Chondrocyte (in vitro differentiated cells): Measurements from ENCODE around the gene RNF181. TPM values are rescaled to one million over a fixed set of nuclear protein-coding genes. Genes with fewer than 3 reads are reported as not detected.

ENCODE experiments used
- DNase-seq: peaks from one replicate; pipeline ENCODE4 v3.0.0; 2021; ENCODE audit warnings: mixed read lengths, low spot score
- H3K27ac Mint-ChIP-seq: one replicate; pipeline ENCODE4 v1.8.0; 2021; ENCODE audit warnings: mild to moderate bottlenecking, moderate library complexity, mixed read lengths; ENCODE audit not compliant: unreplicated experiment
- H3K27me3 Mint-ChIP-seq: 2 replicates; pipeline ENCODE4 v1.8.0; 2021; ENCODE audit warnings: low read depth, mixed read lengths
- H3K36me3 Mint-ChIP-seq: 2 replicates; pipeline ENCODE4 v1.8.0; 2021; ENCODE audit warnings: low read depth, mixed read lengths
- H3K4me1 Mint-ChIP-seq: 2 replicates; pipeline ENCODE4 v1.8.0; 2021; ENCODE audit warnings: low read depth, mild to moderate bottlenecking, mixed read lengths
- H3K4me3 Mint-ChIP-seq: one replicate; pipeline ENCODE4 v1.8.0; 2021; ENCODE audit warnings: mild to moderate bottlenecking, moderate library complexity, mixed read lengths; ENCODE audit not compliant: unreplicated experiment
- H3K9me3 Mint-ChIP-seq: 2 replicates; pipeline ENCODE4 v1.8.0; 2021; ENCODE audit warnings: low read depth, mixed read lengths
- CTCF ChIP-seq: fragments of 200-600 bp; sonication (generic); IDR thresholded peaks from 2 replicates; pipeline ENCODE4 v1.5.0; 2021; ENCODE audit warnings: antibody characterized with exemption, mild to moderate bottlenecking, moderate library complexity
- total RNA-seq: library from RNA; stranded (reverse); gene quantifications from 3 replicates; pipeline ENCODE4 v1.2.1, GENCODE V29; 2021

Gene RNF181
- total RNA-seq, 1 donor from 2014 or later, result 89.4 TPM

DNA sequence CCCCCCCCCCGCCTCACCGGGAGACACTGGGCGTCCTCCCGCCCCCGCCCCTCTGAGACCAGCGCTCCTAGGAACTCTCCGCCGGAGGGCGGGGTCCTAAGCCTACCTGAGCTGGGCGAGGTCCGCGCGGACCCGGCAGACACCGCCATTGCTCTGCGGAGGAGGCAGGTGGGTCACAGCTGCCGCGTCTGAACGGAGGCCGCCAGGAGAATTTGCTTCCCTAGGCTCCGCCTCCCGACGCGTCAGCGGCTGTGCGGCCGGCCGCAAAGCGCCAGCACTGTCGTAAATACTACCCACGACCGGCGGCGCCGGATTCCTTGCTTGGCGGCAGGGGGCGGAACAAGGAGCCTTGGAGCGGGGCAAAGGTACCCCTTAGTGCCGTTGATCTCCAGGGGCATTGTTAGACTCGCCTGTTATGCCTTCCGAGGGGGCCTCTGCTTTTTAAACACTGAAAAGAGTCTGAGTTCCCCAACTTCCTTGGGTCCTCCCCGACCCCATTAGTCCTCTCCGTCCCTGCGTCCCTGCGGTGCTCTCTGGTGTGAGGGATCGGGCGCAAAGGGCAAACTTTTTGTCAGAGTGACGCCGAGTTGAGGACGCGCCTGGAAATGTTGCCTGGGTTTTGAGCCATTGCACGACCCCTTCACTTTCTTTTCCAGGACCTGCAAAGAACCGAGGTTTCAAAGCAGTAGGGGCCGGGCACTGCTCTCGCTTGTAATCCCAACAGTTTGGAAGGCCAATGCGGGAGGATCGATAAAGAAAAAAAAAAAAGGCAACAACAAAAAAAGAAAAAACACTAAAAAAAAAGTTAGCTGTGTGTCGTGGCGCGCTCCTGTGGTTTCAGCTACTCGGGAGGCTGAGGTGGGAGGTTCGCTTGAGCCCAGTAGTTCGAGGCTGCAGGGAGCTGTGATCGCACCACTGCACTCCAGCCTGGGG, 34.0 kb upstream of the RNF181 start, which contains the start of gene GGCX:
TSS of gene GGCX (minus strand) at position 214 of the 933 bp plus-strand sequence. CDS start at position 149, 65 bp downstream.
- Mint-ChIP-seq H3K4me1 (peaks cover 26% of the 10 kb centered on the region), H3K27ac (peak within 1 kb of the TSS; percentile 95), H3K36me3 (peaks cover 1% of the 10 kb centered on the region), H3K4me3 (peak within 1 kb of the TSS; percentile 92), H3K27me3 (no peaks in the 10 kb centered on the region), H3K9me3 (no peaks in the 10 kb centered on the region)
- peak; percentile 97 for DNase-seq
- TF ChIP-seq CTCF, result peak; percentile 68

- TF ChIP-seq CTCF, result no peak
These were observed 31.4 kb upstream of the RNF181 start for GRCh38 chr2:85564144-85564563.

DNA sequence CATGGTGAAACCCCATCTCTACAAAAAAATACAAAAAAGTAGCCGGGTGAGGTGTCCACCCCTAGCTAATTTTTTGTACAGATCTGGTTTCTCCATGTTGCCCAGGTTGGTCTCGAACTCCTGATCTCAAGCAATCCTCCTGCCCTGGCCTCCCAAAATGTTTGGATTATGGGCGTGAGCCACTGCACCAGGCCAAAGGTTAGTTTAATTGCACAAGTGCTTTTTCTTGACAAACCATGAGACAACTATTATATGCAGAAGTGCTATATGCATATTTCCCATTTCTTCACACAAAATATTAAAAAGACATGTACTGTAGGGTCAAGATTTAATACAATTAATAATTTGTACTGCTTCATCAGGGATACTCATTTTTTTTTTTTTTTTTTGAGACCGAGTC, 29.3 kb upstream of the RNF181 start:
- H3K27ac Mint-ChIP-seq, result no peak overlapping the region
- no peak for TF ChIP-seq CTCF
- no peak overlapping the region for H3K4me3 Mint-ChIP-seq
- no peaks in the 10 kb centered on the region for H3K9me3 Mint-ChIP-seq
- H3K4me1 Mint-ChIP-seq, result peaks cover 5% of the 10 kb centered on the region
- H3K36me3 Mint-ChIP-seq, result no peaks in the 10 kb centered on the region
- H3K27me3 Mint-ChIP-seq, result peaks cover 11% of the 10 kb centered on the region
- DNase-seq, result no peak

More at GRCh38 chr2:85564144-85564563, 31.4 kb upstream of the RNF181 start:
- H3K27ac Mint-ChIP-seq, result no peak overlapping the region
- H3K36me3 Mint-ChIP-seq, result no peaks in the 10 kb centered on the region
- no peak overlapping the region for H3K4me3 Mint-ChIP-seq
- no peak for DNase-seq
- H3K9me3 Mint-ChIP-seq, result no peaks in the 10 kb centered on the region
- H3K4me1 Mint-ChIP-seq, result peaks cover 23% of the 10 kb centered on the region
- no peaks in the 10 kb centered on the region for H3K27me3 Mint-ChIP-seq

- peaks cover 14% of the 10 kb centered on the region for H3K27me3 Mint-ChIP-seq
- peaks cover 20% of the 10 kb centered on the region for H3K4me1 Mint-ChIP-seq
- no peaks in the 10 kb centered on the region for H3K9me3 Mint-ChIP-seq
- no peak overlapping the region for H3K27ac Mint-ChIP-seq
- no peak overlapping the region for H3K4me3 Mint-ChIP-seq
- no peak for TF ChIP-seq CTCF
- DNase-seq, result no peak
- H3K36me3 Mint-ChIP-seq, result no peaks in the 10 kb centered on the region
These were observed 19.8 kb upstream of the RNF181 start for GRCh38 chr2:85575739-85576138.

DNA sequence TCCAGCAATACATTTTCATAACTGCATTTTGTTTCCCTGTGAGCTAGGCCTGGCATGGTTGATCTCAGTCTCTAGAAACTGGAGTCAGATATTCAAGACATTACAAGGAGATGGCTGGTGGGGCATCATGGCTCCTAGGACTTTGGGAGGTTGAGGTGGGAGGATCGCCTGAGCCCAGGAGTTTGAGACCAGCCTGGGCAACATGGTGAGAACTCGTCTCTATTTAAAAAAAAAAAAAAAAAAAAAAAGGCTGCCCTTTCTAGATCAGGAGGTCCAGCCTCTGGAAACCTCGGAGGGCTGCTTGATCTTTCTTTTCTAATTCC, 18.5 kb upstream of the RNF181 start:
- no peak overlapping the region for H3K27ac Mint-ChIP-seq
- no peak overlapping the region for H3K4me3 Mint-ChIP-seq
- peaks cover 8% of the 10 kb centered on the region for H3K27me3 Mint-ChIP-seq
- H3K4me1 Mint-ChIP-seq, result peaks cover 20% of the 10 kb centered on the region
- no peak for TF ChIP-seq CTCF
- H3K36me3 Mint-ChIP-seq, result no peaks in the 10 kb centered on the region
- DNase-seq, result no peak
- H3K9me3 Mint-ChIP-seq, result no peaks in the 10 kb centered on the region
